GM12878 (cell line): ENCODE data around the gene ZNF808. TPM values are rescaled to one million over a fixed set of nuclear protein-coding genes. Genes with fewer than 3 reads are reported as not detected.

Experiments
- CEBPZ ChIP-seq: fragments of 150-350 bp; IDR thresholded peaks from 2 replicates; pipeline ENCODE4 v1.6.1; 2016; ENCODE audit warnings: low read depth, low read length
- ELK1 ChIP-seq: IDR thresholded peaks from 2 replicates; pipeline ENCODE4 v1.6.1; 2012; ENCODE audit warnings: low read depth, low read length, improper control_type of control experiment
- EZH2 ChIP-seq: IDR thresholded peaks from 2 replicates; pipeline ENCODE4 v1.6.1; 2012; ENCODE audit warnings: low read depth, mild to moderate bottlenecking, control low read depth, inconsistent platforms, low read length, borderline replicate concordance; ENCODE audit not compliant: control insufficient read depth
- FOXM1 ChIP-seq: IDR thresholded peaks from 2 replicates; pipeline ENCODE4 v1.6.1; 2012; ENCODE audit warnings: low read depth, mild to moderate bottlenecking, inconsistent platforms, low read length, moderate library complexity
- PAX8 ChIP-seq: fragments of 450-650 bp; IDR thresholded peaks from 2 replicates; pipeline ENCODE4 v1.6.1; 2017; ENCODE audit warnings: mild to moderate bottlenecking, moderate library complexity
- PKNOX1 ChIP-seq: fragments of 450-650 bp; IDR thresholded peaks from 2 replicates; pipeline ENCODE4 v1.6.1; 2016; ENCODE audit warnings: mild to moderate bottlenecking
- PML ChIP-seq: IDR thresholded peaks from 2 replicates; pipeline ENCODE4 v1.6.1; 2012; ENCODE audit warnings: low read length, inconsistent platforms
- PRDM15 ChIP-seq: fragments of 450-650 bp; formaldehyde crosslinking; IDR thresholded peaks from 2 replicates; pipeline ENCODE4 v1.4.0; 2020; ENCODE audit warnings: mild to moderate bottlenecking, moderate library complexity
- RB1 ChIP-seq: fragments of 450-650 bp; formaldehyde crosslinking; IDR thresholded peaks from 2 replicates; pipeline ENCODE4 v1.6.1; 2017; ENCODE audit warnings: mild to moderate bottlenecking, borderline replicate concordance
- RBBP5 ChIP-seq: fragments of 200-600 bp; sonication (generic); conservative IDR thresholded peaks from 2 replicates; pipeline ENCODE4 v1.6.1; 2016
- SMAD5 ChIP-seq: IDR thresholded peaks from 2 replicates; pipeline ENCODE4 v1.6.1; 2016; ENCODE audit warnings: antibody characterized with exemption, low read depth
- SP1 ChIP-seq: IDR thresholded peaks from one replicate; pipeline ENCODE4 v1.6.1; 2011; ENCODE audit warnings: low read depth, low read length
- TARDBP ChIP-seq: IDR thresholded peaks from 2 replicates; pipeline ENCODE4 v1.6.1; 2016; ENCODE audit warnings: borderline replicate concordance
- TBL1XR1 ChIP-seq: IDR thresholded peaks from 2 replicates; pipeline ENCODE4 v1.6.1; 2012; ENCODE audit warnings: low read depth, low read length, improper control_type of control experiment
- ZBTB4 ChIP-seq: fragments of 450-650 bp; formaldehyde crosslinking; IDR thresholded peaks from 2 replicates; pipeline ENCODE4 v1.4.0; 2022; ENCODE audit warnings: mild to moderate bottlenecking, moderate library complexity
- ZNF217 ChIP-seq: fragments of 450-650 bp; IDR thresholded peaks from 2 replicates; pipeline ENCODE4 v1.6.1; 2017; ENCODE audit warnings: antibody characterized with exemption, mild to moderate bottlenecking
- ZNF622 ChIP-seq: fragments of 450-650 bp; IDR thresholded peaks from 2 replicates; pipeline ENCODE4 v1.6.1; 2017; ENCODE audit warnings: mild to moderate bottlenecking, inconsistent platforms
- polyA plus RNA-seq, 11 experiments: library from polyadenylated mRNA; depleted of rRNA in 4 of 11; unstranded in 6 of 11; stranded (reverse) in 5 of 11; fragments of >200 nt; fragmentation: Nextera tagmentation in 4 of 11; fragmentation: Illumina TruSeq in 1 of 11; extraction: Ambion mirVana in 4 of 11; extraction: Trizol in 1 of 11; gene quantifications; 1 replicate in 1 of 11; 2 replicates in 10 of 11; pipeline versions ENCODE4 v1.2.1 to v1.2.3, GENCODE V29; 2011 to 2016; ENCODE audit warnings: inconsistent platforms in 2 of 11, missing spikeins in 2 of 11, low read depth in 1 of 11
- total RNA-seq, 4 experiments: library from RNA; depleted of rRNA in 3 of 4; stranded (reverse); fragments of >200 nt in 3 of 4; fragmentation: Illumina TruSeq in 1 of 4; extraction: Trizol in 1 of 4; gene quantifications; 2 replicates each; pipeline versions ENCODE4 v1.2.1 to v1.2.3, GENCODE V29; 2013 to 2021

The ZNF808 gene
- total and polyA plus RNA-seq, 10 of the 15 experiments (the other 5 are each of a cell fraction or from before 2014, with no cell fraction given) = 2.1 to 20.2 (median 7.2) TPM

- TF ChIP-seq PAX8 (no peak), ZBTB4 (no peak), RB1 (0 out of 2 replicates have a peak, but pooled peaks have one; percentile 34), TBL1XR1 (no peak), SP1 (peak; percentile 18), ZNF622 (no peak), CEBPZ (no peak), TARDBP (no peak), ELK1 (peak; percentile 79), PRDM15 (no peak), RBBP5 (no peak), SMAD5 (no peak), EZH2 (no peak), PKNOX1 (peak; percentile 20; the same call in 1 of the 2 replicates), ZNF217 (no peak), FOXM1 (no peak), PML (0 out of 2 replicates have a peak, but pooled peaks have one; percentile 75)
These were observed 42.8 kb downstream of the ZNF808 start, which contains the start of gene ZNF701 (continued) for GRCh38 chr19:52570000-52570861.
